Activated gamma-delta T cell (primary cell): ENCODE measurements around the gene IL10.
"Not testable (repeated sequence)": the region's sequence is repeated elsewhere in the genome, so short reads cannot be mapped to it uniquely, and the experiment has no call there.

Source experiments
- DNase-seq: peaks from one replicate; lab custom pipeline; 2025; lab: John Stamatoyannopoulos, UW

IL10 gene

DNA sequence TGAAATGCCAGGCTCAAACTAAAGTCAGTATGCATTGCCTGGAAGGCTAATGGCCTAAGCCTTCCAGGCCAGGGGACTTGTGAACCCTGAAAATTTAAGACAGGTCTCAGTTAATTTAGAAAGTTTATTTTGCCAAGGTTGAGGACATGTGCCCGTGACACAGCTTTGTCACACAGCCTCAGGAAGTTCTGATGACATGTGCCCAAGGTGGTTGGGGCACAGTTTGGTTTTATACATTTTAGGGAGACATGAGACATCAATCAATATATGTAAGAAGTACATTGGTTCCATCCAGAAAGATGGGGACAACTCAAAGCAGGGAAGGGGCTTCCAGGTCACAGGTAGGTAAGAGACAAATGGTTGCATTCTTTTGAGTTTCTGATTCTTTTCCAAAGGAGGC, 6.5 kb downstream of the IL10 start:
- not testable (repeated sequence) for DNase-seq

DNA sequence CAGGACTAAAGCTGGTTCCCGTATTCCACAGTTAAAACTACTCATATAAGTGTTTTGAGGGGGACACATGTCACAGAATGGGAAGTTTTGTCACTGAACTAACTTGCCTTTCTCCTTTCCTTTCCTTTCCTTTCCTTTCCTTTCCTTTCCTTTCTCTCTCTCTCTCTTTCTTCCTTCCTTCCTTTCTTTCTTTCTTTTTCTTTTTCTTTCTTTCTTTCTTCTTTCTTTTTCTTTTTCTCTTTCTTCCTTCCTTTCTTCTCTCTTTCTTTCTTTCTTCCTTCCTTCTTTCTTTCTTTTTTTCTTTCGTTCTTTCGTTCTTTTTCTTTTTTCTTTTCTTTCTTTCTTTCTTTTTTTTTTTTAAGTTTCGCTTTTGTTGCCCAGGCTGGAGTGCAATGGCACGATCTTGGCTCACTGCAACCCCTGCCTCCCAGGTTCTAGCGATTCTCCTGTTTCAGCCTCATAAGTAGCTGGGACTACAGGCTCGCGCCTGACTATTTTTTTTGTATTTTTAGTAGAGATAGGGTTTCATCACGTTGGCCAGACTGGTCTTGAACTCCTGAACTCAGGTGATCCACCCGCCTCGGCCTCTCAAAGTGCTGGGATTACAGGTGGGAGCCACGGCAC, 9.4 kb downstream of the IL10 start:
- DNase-seq, result not testable (repeated sequence)

DNA sequence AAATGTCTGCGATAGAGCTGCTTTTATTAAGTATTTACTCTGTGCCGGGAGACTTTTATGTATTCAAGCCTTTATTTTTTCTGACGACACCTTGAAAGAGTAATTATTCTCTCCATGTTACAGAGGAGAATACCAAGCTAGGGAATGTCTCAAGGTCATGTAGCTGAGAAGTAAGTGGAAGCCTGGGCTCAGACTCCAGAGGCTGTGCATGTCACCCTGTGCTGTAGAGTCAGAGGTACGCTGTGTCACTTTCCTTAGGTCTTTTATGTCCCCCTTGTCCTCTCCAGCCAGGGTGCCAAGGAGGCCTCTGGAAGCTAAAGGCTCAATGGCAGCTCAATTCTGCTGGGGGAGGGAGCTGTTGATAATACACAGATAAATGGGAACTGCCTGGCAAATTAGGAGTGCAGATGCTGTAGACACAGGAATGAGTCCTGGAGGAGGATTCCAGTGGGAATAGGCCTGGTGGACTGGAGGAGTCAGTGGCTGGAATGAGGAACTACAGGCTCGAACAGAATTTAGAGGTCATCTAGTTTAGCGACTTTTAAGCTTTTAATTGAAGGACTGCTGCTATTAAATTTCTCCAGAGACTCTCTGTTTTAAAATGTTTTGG, 11.0 kb downstream of the IL10 start:
- no peak for DNase-seq

DNA sequence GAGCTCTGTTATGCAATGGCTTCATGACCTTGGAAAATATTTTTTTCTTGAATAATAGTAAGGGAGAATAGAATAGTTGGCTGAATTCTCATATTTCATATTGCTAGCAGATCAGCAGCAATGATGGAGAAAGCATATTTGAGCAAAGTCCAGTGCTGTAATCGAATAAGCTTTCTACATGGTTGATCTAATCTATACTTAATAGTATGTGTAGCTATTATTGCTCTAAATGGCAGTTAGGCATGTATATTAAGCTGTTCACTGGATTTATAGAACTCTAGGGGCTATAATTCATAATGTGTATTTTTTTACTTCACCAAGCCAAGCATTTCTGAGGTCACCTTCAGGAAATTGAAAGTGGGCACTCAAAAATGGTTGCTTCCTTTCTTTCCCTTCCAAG, 11.7 kb downstream of the IL10 start:
- DNase-seq, result no peak

DNA sequence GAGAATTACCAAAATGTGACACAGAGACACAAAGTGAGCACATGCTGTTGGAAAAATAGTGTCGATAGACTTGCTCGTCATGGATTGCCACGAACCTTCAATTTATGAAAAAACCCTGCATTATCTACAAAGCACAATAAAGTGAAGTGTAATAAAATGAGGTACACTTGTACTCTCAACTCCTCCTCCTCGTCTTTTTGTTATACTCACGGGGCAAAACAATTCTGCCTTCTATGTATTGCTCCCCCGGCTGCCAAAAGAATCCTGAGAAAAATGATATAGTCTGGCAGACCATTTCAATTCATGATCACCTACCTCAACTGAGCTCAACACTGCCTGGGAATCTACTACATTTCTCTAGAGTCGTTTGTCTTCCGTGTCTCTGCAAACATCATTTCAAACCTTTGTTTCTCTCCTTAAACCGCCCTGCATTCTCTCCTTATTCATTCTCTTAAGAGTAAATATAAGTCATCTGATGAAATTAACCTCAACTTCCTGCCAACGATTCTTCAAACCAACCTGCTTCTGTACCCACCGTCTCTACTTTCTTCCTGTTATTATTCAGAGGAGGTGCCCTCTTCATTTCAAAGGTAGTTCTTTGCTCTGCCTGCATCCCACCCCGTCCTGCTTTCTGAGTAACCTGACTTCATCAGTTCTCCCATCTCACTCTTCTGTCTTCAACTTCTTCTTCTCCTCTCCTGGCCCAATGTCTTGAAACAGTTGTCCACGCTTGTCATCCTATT, 14.6 kb downstream of the IL10 start:
- DNase-seq, result no peak

DNA sequence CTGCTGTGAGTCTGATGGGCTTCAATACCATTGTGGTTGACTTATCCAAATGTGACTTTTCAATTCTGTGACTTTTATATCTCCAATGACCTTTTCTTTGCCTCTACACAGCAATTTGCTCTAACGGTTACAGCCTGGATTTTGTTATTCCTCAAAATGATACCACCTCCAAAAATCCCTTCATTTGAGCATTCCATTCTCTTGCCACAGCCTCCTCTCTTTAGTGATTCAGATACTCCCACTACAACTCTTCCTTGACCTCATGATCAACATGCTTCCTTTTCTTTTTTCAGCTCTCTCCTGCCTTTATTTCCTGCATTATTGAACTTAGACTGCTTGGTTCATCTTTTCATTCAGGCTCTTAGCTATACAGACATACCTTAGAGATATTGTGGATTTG, 18.3 kb downstream of the IL10 start:
- no peak for DNase-seq

DNA sequence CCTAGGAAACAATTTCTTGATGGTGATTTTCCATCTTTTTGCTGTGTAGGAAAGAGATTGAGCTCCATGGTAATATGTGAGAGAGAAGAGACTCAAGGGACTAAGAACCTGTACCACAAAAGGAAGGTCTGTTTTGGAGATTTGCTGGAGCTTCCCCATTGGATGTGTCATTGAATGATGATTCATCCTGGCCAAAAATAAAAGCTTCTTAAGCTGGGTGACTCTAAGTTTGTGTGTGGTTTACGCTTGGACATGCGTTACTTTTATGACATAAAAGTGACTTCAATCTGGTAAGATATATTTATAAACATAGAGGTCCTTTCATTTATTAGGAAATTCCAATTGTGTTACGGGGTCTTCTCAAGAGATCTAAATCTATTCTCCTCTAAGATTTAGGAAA, 19.2 kb downstream of the IL10 start:
- no peak for DNase-seq

DNA sequence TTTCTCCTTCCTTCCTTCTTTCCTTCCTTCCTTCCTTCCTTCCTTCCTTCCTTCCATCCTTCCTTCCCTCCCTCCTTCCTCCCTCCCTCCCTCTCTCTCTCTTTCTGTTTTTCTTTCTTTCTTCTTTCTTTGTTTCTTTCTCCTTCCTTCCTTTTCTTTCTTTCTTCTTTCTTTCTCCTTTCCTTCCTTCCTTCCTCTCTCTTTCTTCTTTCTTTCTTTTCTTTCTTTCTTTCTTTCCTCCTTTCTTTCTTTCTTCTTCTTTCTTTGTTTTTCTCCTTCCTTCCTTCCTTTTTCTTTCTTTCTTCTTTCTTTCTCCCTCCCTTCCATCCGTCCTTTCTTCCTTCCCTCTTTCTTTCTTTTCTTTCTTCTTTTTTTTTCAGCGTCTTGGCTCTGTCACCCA, 19.8 kb downstream of the IL10 start:
- DNase-seq, result no peak

DNA sequence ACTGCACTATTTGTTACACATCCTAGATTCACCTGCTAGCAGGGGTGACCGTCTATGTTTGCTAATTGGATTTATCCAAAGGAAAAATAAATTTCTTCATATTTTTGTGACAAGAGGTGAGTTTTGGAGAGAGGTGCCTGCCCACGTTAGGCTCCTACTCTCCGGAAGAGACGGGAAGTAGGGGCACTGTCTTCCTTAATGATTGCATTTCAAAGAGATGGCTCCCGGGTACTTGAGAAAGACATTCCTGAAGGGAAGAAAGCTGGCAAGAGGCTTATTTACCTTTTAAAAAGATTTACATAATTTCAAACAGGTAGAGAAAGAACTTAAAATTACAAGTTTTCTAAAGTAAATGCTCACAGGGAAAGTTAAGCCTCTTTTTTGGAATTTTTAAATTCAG, 20.4 kb downstream of the IL10 start:
- DNase-seq, result no peak

DNA sequence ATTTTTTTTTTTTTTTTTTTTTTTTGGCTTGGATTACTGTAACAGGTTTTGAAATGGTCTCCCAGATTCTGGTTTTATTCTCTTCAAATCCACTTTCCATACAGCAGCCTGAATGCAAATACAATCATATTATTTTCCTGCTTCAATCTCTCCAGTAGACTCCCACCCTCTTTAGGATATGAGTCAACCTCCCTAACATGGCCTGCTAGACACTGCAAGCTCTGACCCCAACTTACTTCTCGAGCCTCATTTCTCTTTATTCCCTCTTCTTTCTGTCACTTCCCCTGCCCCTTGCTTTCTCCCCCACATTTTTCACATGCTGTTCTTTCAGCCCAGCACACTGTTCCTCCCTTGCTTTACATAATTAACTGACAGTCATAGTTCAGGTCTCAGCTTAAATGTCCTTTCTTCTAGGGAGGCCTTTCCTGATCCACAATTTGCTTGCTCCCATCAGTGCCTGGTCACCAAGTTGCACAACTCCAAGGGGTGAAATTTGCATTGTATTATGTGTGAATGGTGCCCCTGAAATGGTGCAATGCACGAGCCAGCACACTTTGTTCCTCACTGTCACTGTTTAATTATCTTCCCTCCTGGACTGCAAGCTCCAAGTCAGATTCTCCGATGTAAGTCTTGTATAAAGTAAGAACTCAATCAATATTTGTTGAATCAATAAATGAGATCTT, 23.8 kb downstream of the IL10 start:
- DNase-seq, result no peak

DNA sequence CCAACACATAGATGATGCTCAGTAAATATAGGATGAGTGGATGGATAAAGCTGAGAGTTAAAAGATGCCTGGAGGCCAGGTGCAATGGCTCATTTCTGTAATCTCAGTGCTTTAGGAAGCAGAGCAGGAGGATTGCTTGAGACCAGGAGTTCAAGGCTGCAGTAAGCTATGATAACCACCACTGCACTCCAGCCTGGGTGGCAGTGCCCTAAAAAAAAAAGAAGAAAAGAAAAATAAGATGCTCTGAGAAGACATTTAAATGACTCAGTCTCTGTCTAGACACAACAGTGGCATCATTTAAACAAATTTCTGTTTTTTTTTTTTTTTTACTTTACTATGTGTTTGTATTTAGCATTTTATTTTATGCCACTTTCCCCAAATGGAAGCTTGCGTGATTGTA, 27.0 kb downstream of the IL10 start:
- DNase-seq, result no peak

DNA sequence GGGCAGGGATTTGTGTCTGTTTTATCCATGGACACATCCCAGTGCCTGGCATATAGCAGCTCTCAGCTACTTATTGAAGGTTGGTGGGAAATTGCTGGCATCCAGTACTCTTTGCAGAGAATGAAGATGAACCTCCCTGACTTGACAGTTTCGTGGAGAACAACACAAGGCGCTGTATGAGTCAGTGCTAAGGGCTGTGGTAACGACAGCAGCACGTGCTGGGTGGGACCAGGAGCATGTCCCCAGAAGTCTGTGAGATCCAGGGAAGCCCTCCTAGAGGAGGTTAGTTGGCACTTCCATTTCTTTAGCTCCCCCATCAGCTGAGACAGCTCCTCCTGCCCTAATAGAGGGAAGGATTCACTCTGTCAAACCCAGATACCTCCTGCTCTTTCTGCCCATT, 27.6 kb downstream of the IL10 start:
- DNase-seq, result no peak

DNA sequence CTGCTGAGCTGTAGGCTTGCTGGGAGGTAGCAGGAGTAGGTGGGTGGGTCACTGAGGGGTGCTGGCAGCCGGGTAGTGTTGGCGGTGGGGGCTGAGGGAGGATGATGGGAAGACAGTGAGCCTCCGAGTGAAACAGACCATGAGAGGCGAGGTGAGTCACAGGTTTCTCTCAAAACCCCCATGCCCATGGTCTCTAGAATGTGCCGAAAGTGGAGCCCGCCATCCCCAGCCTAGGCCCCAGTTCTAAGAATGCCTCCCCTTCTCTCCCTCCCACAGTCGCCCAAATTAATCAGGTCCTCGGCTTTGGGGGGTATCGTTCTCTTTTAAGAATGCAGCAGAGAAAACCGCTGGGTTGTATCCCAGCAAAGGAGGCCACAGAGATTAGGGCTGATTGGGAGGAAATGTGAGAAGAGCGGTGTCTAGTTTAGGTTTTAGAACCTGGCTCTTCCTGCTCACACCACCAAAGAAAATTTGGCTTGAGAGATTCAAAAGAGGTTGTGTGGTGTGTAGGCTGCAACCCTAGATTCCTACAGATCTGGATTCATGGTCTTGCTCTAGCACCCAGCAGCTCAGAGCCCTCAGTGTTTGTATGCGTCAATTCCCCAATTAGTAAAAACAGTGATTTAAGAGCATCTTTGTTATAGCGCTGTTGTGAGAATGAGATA, 29.4 kb downstream of the IL10 start:
- DNase-seq, result no peak

DNA sequence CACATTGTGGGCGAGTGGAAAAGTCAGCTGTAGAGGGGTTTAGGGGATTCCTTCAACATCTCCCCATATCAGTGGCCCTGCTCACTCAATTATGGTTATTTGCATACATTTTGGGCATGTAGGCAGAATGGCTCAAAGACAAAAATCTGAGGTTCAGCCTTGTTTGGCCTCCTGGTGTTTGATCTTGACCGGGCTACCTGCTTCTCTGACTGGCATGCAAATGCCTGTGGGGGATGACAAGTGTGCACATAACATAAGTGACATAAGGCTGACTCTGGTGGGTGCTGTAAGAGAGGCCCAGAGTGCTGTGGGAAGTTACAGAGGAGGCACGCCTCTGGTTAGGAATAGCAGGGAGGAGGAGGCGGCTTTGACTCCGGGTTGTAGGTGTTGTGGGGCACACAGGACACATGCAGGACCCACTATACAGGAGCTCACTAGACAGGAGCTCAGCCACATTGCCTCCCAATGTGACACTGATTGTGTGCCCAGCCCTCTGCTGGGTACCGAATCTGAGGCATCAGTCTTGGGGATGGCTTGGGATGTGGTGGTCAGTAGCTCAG, 31.1 kb downstream of the IL10 start:
- DNase-seq, result no peak

DNA sequence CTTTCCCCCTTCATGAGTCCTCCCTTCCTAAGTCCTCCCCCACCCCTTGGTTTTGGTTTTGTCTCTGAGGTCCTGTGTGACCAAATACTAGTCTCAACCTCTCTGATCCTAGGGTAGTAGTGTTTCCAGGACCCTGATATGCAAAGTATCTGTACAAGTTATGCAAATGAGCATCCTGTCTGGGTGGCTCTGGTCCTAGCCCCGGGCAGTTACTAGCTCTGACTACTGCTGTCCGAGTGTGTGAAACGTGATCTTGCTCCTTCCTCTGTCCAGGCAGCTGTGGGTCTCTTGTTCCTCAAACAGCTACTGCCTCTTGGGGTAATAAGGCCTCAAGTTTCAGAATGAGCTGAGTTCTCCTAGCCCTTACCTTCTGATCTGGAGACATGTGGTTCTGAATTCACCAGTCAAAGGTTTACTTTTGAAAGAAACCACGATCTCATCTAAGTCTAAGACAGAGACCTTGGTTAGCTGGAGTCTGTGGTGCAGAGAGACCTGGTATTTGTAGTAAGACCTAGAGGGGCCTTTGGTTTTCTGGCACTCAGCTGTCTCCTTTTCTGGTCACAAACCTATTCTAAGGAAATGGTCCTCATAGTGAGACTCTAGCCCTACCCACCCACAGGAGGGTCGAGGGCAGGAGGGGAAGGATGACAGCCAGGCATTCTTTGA, 32.8 kb downstream of the IL10 start:
- DNase-seq, result no peak

DNA sequence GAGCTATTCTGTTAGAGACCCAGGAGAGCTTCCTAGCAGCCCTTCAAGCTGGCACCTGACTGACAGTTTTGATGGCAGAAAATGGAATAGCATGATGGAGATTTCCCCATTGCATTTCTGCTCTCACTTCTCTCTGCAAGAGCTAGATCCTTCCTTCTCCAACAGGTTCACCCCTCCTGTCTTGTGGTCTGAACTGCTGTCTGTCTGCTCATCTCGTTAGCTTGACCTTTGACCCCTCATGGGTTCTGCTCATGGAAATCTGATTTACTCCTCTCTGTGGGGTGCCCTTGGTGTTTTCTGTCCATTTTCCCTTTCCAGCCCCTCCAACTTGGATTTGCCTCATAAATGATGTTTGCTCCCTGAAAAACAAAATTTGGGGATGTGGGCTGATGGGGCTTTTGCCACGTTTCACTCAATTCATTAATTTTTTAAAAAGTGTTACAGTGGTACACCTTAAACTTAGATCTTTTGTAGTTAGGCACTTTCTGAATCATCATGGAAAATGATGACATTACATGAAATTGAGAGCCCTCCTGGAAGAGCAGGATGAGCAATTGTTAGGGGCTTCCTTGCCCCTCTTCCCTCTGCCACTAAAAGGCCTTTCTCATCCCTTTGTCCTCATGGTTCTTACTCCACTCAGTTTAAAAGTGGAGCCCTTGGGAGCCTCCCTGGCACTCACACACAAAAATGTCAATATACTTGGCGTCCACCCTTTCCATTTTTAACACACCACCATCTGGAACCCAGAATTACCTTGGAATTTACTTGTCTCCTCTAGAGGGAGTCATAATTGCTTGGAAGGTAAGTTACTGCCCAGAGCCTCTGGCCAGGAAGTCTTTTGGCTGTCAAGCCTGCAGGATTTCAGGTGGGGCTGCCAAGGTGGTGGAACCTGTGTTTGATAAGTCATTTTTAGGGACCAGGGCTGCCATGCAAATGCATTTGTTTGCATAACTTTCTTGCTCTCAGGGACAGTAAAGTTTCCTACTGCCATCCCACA, 33.6 kb downstream of the IL10 start:
- DNase-seq, result no peak

DNA sequence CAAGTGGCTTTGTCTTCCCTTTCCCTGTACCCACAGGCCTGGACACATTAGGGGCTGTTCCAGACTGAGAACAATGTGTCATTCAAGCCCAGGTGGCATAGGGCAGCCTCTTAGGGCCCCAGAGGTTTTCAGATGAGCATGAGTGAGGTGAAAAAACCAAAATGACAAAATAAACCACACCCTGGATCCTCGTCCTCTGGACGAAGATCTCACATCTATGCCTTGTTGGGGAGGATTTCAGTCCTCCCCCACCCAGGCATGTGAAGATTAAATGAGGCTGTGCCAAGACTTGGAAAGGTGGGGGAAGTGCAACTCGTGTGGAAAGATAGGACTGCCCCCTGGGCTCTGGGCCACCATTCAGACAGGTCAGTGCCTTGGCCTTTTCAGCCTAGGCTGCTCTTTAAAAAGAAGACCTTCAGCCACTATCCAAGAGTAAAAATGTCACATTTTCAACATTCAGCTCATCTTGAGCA, 34.5 kb downstream of the IL10 start:
- no peak for DNase-seq

DNA sequence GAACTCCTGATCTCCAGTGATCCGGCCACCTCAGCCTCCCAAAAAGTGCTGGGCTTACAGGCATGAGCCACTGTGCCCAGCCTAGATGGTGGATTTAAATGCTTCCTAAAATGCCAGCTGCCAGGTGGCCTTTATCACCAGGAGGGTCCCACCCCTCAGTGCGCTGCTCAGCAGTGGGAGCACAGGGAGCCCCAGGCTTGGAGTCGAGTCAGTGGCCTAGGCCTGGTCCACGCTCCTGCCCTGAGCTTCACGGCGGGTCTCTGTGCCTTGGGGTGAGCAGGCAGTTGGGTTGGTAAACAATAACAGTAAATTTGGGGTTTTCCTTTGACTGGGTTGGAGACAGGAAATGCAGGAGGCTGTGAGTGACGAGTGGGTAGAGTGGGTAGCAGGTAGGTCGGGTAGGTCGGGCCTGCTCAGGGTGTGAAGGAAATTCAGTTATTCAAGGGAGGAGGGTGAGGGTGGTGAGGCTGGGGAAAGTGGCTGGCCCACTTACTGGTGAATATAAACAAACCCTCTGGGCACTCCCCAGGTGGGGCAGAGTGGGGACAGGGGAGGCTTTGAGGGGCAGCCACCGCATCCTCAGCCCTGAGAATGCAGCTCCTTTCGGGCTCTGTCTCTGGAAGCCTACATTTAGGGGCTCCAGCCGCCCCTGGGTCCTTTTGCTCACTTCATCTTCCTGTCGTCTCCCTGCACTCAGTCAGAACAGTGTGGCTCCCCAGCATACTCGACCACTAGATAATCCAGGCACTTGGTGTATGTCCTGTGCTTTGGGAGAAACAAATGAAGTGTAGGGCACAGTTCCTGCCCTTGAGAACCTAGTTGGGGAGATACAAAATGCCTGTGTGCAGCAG, 35.2 kb downstream of the IL10 start:
- DNase-seq, result peak; percentile 29

DNA sequence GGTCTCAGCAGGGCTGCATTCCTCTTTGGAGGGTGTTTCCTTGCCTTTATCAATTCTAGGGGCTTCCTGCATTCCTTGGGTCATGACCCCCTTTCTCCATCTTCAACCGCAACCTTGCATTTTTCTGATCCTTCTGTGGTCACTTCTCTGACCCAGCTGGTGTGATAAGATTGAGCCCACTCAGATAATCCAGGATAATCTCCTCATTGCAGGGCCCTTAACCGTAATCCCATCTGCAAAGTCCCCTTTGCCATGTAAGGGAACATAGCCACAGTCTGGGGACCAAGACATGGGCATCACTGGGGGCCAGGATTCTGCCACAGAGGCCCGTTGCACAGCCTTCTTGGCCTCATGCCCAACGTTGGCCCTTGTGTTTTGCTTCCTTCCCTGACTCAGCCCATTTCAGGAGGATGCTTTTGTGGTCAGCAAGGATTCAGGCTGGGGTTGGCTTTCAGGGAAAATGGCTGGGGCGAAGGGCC, 36.7 kb downstream of the IL10 start:
- DNase-seq, result no peak
